ENCODE data around the gene MAP3K5.

Gene MAP3K5

DNA sequence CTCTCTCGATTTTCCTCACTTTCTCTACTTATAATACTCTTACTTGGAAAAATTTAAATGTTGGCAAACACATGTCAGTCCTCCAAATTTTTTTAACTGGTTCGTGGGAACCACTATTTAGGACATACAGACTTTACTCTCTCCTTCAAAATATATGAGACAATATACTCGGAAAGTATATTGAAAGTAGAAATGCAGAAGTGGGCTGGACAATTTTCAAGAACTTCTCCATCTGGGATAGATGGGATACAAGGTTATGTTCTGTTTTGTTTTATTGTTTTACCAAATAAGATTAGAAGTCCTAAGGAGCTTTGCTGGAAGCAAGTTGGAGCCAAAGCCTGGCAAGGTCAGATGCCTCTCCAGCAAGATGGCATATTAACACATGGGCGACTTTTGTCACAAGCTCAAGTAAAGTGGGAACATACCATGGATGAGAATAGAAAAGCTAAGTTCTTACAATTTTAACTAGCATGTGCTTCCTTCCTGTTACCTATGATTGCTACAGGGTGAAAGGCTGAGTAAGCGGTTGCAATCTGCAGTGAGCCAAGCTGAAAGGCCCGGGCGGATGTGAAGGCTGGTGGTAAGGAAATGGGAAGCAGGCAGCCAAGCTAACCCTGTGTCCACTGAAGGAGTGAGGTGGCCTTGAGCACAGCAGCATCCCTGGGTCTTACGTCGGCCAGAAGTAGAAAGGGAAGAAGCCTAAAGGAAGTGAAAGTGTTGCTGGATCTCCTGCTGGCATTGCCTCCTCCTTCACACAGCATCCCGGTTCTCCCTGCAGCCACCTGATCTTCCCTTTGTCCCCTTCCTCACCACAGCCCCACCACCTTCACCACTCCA is 7.1 kb downstream of the MAP3K5 start:
- no peak for TF ChIP-seq CTCF (IDR thresholded peaks at IDR 0.05; ENCODE audit: insufficient read depth, low read depth, low read length, missing control alignments)
- peak overlapping the region; percentile 97 for H3K4me3 ChIP-seq (ENCODE audit: low read depth, low read length)
- peak; percentile 82 for DNase-seq (ENCODE audit: low read depth)

DNA sequence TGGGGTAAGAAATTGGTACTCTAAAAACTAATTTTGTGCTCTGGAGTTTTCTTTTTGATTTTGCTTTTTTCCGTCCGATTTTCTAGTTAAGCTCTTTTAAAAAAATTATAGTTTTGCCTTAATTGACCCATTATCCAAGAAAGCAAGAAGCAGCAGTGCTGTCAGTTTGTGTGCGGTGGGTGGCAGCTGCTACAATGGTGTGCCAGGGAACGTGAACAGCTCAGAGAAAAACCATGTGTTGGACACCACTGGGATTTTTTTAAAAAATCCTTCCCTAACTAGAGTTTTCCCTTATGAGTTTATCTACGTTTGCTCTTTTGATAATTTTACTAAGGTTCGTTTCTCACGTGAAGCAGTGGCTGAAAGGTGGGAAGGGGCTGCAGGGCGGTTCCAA is 8.0 kb downstream of the MAP3K5 start:
- DNase-seq (ENCODE audit: low read depth): no peak
- peak overlapping the region; percentile 97 for H3K4me3 ChIP-seq (ENCODE audit: low read depth, low read length)
- TF ChIP-seq CTCF (IDR thresholded peaks at IDR 0.05; ENCODE audit: insufficient read depth, low read depth, low read length, missing control alignments): no peak

- peak; percentile 11 for TF ChIP-seq CTCF (IDR thresholded peaks at IDR 0.05; ENCODE audit: insufficient read depth, low read depth, low read length, missing control alignments)
- H3K4me3 ChIP-seq (ENCODE audit: low read depth, low read length): peak overlapping the region; percentile 97
- DNase-seq (ENCODE audit: low read depth): peak; percentile 82
These were observed 8.6 kb downstream of the MAP3K5 start for GRCh38 chr6:136783495-136784270.

DNA sequence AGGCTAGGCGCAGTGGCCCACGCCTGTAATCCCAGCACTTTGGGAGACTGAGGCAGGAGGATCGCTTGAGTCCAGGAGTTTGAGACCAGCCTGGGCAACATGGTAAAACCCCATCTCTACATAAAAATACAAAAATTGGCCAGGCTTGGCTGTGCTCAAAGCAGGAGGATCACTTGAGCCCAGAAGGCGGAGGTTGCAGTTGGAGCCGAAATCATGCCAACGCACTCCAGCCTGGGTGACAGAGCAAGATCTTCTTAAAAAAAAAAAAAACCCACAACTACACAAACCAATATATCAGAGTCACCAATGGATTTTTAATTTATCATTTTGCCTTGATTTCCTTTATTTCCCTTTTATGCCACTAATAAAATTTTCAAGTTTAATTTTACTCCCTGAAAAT is 9.3 kb downstream of the MAP3K5 start:
- no peak for TF ChIP-seq CTCF (IDR thresholded peaks at IDR 0.05; ENCODE audit: insufficient read depth, low read depth, low read length, missing control alignments)
- no peak overlapping the region for H3K4me3 ChIP-seq (ENCODE audit: low read depth, low read length)
- DNase-seq (ENCODE audit: low read depth): no peak

DNA sequence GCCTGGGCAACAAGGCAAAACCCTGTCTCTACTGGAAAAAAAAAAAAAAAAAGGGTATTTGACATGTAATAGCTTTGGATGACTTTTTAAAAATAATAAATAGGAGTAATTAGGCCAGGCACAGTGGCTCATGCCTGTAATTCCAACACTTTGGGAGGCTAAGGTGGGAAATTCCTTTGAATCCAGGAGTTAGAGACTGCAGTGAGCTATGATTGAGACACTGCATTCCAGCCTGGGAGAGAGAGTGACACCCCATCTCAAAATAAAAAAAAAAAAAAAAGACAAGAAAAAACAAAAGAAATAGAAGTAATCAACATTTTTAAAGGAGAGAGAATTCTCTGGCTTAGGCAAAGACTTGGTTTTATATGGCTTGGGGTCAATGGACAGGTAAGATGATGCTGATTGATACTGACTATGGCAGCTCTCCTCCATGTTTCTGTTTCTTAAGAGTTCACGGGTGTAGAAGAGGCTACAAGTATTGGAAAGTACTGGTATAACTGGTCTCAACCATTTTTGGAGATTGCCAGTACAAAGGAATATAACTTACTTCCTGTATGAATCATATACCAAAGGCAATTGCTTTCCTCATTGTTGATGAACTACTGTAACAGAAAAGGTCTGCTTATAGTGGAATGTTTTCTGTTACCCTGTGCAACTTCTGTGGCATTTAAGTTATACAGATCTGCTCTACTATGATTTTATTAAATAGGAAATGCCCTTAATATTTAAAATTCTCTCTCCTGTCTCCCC is 10.1 kb downstream of the MAP3K5 start:
- no peak overlapping the region for H3K4me3 ChIP-seq (ENCODE audit: low read depth, low read length)
- no peak for DNase-seq (ENCODE audit: low read depth)
- no peak for TF ChIP-seq CTCF (IDR thresholded peaks at IDR 0.05; ENCODE audit: insufficient read depth, low read depth, low read length, missing control alignments)

DNA sequence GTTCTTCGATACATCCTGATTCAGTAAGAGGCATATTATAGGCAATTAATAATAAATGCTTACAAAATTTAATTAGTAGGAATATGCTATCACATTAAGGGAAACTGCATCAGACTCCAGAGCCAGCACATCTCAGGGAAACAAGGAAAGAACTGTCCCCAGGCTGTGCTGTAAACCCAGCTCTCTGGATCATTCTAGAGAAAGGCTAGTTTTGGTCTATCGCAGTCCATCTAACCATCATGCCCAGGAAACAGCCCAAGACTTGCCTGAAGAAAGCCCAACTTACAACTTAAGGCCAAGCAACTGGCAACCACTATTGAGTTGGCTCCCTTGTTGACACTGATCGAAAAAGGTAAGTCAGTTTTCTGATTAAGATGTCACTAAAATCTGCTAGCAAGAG is 11.3 kb downstream of the MAP3K5 start:
- no peak for TF ChIP-seq CTCF (IDR thresholded peaks at IDR 0.05; ENCODE audit: insufficient read depth, low read depth, low read length, missing control alignments)
- H3K4me3 ChIP-seq (ENCODE audit: low read depth, low read length): no peak overlapping the region
- DNase-seq (ENCODE audit: low read depth): no peak
